HG03139 (cell line): Measurements from ENCODE around the gene ERC1.
A peak's percentile ranks its signal among the peaks of the same experiment; 100 is the strongest.

Source experiments
- ATAC-seq: cut with Tn5 transposase; IDR thresholded peaks from one replicate; pipeline ENCODE4 v1.9.1; 2021; ENCODE audit not compliant: unreplicated experiment

ERC1 gene

GRCh38 chr12:1528791-1529190 is 537.8 kb downstream of the ERC1 start:
- ATAC-seq: no peak

DNA sequence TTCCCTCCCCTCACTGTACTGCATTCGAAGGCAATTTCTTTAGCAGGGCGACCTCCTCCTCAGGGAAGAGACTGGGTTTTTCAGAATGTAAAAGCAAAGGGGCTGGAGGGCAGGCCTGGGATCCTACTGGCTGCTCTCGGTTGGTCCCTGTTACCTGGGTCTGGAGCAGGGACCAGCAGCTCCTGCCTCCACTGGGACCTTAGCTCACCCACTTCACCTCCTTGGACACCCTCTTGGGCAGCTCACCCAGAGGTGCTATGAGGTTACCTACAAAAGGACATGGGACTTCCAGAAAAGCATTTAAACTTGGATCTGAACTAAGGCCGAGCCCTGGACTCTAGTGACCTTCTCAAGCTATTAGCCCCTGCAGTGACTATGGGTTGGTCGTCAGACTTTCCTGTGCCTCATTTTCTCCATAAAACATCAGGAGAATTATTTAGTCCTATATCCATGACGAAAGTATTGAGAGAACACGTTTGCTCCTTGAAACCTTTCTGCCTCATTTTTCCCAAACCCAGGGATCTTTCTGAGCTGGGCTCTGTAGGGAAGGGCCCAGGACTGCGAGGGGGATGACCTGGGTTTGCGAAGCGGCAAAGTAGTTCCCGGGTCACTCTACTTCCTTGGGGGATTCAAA is 538.3 kb downstream of the ERC1 start:
- ATAC-seq: no peak

- no peak for ATAC-seq
Observed at GRCh38 chr12:1529862-1530591, 539.0 kb downstream of the ERC1 start.

DNA sequence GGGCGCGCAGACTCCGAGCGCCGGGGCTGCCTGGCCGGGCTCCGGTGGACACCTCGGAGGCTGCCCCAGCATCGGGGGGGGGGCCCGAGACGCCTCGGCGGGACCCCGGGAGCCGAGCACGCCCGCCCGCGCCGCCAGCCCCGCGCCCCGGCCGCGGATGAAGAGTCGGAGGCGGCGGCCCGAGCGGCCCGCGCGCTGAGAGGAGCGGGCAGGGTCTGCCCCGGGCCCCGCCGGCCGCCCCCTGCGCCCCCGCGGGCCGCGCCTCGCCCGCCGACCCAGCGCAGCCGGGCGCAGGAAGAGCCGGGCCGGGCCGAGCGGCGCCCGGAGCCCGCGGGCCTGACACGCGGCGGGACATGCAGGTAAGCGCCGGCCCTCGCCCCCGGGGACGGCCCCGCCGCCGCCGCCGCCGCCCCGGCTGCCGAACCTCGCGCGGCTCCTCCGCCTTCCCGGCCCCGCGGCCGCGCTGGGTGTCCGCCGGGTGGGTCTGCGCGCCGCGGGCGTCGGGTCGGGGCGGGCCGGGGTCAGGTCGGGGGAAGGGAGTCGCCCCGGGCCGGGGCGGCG is 539.6 kb downstream of the ERC1 start:
- no peak for ATAC-seq

DNA sequence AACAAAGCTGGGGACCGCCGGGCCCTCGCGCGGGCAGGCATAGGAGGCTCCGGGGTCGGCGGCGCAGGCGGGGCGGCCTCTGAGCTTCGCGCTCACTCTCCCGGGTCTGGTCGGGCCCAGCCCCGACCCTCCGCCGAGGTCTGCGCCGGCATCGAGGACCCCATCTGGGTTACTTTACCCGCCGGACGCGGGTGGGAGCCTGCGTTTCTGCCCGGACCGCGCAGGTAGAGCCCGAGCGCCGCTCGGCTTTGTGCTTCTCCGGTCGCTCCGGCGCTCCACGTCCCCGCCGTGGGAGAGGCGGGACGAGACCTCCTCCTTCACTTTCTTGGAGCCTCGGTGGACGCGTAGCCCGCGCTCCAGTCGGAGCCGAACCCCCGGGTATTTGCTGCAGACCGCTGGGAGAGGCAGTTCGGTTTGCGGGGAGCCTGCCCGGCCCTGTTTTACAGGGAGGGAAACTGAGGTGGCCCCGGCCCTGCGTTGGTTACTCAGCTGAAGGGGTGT is 540.2 kb downstream of the ERC1 start:
- ATAC-seq: no peak

DNA sequence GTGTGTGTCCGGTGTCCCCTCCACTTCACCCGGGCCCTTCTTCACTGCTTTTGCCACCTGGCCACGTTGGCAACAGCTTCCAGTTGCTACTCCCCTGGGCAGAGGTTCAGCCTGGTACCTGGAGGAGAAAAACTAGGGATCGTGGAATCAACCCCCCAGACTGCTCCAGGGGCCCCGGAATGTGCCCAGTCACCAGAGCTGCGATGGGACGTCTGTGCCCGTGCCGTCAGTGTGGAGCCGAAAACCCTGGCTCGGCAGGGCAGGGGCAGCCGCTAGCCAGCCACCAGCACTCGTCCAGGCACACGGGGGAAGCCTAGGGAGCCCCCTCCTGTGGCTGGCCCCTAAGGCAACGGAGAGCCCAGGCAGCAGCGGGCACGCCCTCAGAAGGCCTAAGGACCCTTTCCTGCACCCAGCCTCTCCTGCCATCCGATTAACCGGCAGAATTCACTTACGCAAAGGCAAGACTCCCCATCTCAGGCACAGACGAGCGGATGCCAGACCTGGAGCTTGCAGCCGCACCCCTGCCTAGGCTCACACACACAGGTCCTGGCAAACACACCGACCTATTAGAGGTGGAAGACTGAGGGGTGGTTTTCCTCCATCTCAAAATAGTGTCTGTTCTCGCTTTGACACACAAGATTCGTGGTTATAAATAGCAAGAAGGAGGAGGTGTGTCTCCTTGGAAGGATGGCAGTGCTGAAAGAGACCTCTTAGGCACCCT is 540.8 kb downstream of the ERC1 start:
- ATAC-seq: no peak

GRCh38 chr12:1532375-1533165 is 541.5 kb downstream of the ERC1 start:
- no peak for ATAC-seq

GRCh38 chr12:1533205-1533601 is 542.2 kb downstream of the ERC1 start:
- ATAC-seq: no peak

- ATAC-seq: peak; percentile 45
Observed at GRCh38 chr12:1533602-1534304, 542.7 kb downstream of the ERC1 start.

- ATAC-seq: peak; percentile 32
Observed at GRCh38 chr12:1534748-1535147, 543.7 kb downstream of the ERC1 start.

GRCh38 chr12:1536817-1537216 is 545.8 kb downstream of the ERC1 start:
- ATAC-seq: no peak

GRCh38 chr12:1539135-1539534 is 548.1 kb downstream of the ERC1 start:
- ATAC-seq: no peak

DNA sequence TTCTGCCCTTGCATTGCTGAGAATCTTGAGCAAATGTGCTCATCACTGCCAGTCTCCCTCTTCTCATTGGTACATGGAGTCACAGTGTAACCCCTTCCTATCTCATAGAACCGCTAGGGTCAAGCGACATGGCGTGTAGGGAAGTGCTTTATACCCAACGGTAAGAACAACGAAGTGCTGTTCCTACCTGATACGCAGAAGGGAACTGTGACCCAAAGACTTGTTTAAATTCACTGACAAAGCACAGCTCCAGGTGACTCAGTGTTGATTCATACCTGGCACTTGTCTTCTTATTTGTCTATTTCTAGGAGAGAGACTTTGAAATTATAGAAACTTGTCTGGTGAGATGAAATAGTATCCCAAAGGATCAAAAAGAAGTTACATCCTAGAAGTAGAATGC is 549.7 kb downstream of the ERC1 start:
- no peak for ATAC-seq

DNA sequence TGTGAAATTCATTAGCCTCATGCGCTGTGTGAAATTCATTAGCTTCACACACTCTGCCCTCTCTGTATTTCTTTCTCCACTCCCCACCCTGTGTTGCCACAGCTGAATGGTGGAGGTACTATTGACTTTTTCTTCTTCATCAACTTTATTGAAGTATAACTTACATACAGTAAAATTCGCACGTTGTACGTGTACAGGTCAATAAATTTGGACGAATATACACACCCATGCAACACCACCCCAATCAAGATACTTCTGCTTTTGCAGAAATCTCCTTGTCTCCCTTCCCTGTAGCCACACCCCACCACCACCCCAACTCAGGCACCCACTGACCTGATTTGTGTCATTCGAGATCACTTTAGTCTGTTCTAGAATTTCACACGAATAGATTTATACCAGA is 551.6 kb downstream of the ERC1 start:
- ATAC-seq: no peak

DNA sequence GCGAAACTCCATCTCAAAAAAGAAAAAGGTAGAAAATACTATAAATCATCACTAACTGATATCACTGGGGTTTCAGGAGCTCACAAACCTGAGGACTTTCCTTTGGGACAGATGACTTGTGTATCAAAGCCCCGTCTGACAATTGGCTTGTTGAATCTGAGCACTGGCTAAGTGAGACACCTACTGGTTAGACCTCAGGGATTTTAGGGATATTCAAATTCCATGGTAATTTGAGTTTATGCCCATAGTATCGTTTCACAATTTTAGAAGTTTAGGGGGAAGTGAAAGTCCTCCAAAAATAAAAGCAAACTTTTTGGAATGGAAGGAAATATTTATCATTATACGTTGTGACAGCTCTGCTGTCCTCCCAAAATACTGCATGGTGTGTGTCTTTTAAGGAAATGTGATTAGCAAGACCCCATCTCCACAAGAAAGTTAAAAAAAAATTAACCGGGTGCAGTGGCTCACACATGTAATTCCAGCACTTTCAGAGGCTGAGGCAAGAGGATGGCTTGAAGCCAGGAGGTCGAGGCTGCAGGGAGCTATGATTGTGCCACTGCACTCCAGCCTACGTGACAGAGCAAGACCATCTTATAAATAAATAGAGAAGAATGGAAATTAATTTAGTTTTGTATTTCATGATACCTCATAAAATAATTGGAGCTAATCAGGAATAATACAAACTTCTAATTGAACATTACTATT is 554.1 kb downstream of the ERC1 start:
- ATAC-seq: no peak
